GM19023 (cell line): ENCODE measurements around the gene NIBAN1.
"Not testable (repeated sequence)": the region's sequence is repeated elsewhere in the genome, so short reads cannot be mapped to it uniquely, and the experiment has no call there.

ENCODE experiments used
- ATAC-seq: cut with Tn5 transposase; IDR thresholded peaks from one replicate; pipeline ENCODE4 v1.9.1; 2021; ENCODE audit warnings: mild to moderate bottlenecking, moderate library complexity; ENCODE audit not compliant: unreplicated experiment

NIBAN1 gene

DNA sequence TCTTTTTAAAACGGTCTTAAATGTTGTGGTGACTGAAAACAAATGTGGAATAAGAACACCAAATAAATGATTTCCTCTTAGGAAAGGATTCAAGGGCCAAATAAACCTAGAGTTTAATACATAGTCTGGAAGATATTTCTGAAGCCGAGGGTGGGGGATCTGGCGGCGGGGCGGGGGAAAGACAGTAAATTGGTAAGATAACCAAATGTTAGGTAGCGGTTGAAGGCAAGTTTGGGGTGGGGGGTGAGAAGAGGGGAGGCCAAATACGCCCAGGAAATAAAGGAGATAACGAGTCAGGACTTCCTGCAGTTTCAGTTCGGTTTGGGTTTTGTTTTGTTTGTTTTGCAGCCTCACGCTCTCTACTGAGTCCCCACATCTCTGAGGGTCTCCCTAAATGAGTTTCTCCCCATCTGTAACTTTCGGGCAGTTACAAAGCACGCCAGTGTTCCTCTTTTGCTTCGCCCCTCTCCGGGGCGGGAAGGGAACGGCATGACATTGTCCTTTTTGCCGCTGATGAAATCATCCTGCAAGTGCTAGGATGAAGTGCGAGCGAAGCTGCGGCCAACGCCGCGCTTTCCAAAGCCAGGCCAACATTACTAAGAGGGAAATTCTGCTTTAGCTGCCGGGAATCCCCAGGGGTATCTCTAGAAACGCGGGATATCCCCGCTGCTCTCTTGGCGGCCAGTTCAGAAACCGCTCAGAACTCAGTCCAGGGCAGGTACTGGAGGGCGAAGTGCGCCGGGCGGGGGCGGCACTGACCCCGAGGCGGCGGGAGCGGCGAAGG, 844 bp downstream of the NIBAN1 start:
- ATAC-seq: peak; percentile 62

DNA sequence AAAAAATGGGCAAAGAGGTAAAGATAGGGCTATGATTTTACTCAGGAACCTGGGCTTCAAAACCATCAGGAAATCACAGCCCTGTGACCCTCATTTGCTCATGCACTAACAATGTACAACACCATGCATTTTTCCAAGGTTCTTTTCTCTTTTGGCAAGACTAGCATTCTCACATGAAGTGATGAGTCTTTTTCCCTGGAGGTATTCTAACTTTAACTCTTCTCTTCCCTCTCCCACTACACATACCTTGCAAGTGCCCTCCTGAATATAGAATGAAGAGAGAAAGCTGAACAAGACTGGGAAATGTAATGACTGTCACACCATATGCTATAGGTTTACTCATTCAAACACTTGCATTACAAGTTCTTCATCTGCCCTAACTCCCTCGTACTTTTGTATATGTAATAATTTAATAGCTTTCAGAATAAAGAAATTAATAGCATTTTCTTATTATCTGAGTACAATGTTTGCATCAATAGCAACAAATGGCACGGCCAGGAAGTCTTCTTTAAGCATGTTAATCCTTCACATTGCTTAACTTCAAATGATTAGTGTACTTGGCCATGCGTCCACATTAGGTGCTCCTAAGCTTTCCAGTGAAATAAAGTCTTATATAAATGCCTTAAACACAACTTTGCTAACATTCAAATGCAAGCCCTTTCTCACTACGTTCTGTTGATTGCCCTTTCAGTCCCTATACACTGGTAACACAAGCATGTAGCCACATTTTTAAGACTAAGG, 1.8 kb downstream of the NIBAN1 start:
- no peak for ATAC-seq

DNA sequence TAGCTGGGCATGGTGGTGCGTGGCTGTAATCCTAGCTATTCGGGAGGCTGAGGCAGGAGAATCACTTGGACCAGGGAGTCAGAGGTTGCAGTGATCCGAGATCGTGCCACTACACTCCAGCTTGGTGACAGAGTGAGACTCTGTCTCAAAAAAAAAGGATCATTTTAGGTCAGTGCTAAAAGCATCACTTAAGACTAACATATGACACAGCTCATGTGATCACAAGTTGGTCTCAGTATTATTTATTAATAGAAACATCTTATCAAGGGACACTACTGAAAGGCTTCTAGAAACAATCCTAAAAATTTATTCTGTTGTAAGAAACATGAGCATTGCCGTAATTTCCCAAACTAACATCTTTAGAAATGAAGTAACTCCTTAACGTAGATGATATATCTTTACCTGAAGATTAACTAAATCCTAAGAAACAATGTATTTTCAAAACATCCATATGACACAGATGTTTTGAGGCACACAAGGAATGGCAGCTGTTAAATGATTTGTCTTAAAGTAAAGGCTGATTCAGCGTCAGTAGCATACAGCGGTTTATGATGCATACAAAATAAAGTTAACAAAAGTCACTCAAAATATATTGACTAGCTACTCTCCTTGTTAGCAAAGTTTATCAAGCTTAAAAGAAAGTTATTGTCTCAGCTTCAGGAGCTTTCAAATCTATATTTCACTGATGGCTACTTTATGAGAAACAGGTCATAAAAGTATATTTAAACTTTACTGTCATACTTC, 2.6 kb downstream of the NIBAN1 start:
- ATAC-seq: no peak

DNA sequence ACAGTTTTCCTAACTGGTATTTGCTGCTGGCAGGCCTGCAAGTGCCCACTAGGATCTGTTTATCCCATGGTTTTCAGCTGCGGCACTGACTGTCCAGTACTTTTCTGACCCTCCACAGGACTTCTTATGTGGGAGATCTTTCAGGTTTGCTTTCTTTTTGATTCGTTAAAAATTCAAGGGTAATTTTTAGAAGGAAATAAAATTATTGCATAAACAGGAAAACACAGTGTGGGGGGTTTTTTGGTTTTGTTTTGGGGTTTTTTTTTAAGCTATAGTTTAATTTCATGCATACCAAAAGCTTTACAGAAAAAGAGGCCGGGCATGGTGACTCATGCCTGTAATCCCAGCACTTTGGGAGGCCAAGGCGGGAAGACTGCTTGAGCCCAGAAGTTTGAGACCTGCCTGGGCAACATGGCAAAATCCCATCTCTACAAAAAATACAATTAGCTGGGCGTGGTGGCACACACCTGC, 3.6 kb downstream of the NIBAN1 start:
- no peak for ATAC-seq

DNA sequence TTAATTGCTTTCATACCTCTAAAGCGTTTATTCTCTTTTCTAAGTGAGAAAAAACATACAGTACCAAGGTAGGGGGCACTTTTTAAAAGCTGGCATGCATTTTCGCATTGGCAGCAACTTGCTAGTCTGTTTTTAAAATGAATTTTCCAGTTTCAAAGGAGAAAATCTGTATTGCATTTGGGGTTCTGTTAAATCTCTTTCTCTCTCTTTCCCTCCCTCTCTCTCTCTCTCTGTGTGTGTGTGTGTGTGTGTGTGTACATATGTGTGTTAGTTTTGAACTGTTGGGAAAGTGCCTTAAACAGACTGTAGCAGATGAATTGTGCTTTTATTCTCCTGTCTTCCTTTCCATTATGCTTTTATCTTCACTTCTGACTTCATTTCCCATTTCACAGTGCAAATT, 7.3 kb downstream of the NIBAN1 start:
- ATAC-seq: no peak

DNA sequence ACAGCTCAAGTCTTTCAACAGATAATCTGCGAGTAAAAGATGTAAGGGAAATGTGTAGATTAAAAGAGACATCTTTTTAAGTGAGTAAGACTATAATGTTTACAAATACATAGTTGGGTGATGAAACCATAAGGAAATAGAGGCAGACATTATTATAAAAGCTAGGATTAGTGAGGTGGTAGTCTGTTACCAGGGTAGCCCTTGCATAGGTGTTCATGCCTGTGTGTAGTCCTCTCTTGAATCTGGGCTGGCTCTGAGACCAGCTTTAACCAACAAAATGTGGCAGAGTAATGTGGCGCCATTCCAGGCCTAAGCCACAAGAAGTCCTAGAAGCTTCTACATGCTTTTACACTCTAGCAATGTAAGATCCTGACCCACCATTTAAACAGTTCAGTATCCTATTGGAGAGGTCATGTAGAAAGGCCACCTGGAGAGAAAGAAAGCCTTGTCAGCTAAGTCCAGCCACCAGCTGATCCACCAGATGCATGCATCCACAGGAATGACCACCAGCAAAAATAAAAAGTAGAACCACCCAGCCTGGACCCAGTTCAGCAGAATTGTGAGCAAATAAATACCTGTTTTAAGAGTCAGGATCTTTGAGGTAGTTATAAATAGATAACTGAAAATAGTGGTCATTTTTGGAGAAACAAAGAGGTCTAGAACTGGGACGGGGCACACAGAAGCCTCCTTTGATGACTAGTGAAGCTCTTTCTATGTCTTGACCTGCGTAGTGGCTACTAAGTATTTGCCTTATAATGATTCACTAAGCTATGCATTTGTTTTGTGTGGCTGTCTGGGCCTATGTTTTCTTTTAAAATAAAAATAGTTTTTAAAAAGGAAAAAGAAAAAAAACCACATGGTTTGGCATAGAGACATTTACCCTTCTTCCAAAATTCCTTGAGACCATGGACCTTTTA, 8.1 kb downstream of the NIBAN1 start:
- ATAC-seq: no peak

DNA sequence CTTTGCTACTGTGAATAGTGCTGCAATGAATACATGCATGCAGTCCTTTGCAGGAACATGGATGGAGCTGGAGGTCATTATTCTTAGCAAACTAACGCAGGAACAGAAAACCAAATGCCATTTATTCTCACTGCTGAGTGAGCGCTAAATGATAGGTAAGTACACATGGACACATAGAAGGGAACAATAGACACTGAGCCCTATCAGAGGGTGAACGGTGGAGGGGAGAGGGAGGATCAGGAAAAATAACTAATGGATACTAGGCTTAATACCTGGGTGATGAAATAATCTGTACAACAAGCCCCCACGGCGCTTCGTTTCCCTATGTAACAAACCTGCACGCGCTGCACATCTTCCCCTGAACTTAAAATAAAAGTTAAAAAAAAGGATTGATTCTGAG, 8.9 kb downstream of the NIBAN1 start:
- ATAC-seq: no peak

DNA sequence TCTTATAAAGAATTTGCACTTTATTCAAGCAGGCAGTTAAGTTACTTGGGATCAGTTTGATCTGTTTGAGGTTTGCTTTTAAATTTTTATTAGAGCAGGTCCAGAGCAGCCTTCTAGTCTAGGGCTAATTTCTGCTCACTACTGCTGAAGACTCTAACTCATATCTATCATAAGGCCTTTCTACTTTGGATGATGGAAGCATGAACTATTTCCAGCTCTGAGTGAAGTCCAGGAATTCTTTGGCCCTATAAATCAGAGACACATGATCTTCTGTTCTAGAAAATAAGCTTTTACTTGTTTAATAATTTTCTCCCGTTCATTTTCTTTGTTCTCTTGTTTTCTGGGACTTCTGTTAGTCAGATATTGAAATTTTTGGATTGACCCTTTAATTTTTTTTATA, 14.7 kb downstream of the NIBAN1 start:
- ATAC-seq: no peak

DNA sequence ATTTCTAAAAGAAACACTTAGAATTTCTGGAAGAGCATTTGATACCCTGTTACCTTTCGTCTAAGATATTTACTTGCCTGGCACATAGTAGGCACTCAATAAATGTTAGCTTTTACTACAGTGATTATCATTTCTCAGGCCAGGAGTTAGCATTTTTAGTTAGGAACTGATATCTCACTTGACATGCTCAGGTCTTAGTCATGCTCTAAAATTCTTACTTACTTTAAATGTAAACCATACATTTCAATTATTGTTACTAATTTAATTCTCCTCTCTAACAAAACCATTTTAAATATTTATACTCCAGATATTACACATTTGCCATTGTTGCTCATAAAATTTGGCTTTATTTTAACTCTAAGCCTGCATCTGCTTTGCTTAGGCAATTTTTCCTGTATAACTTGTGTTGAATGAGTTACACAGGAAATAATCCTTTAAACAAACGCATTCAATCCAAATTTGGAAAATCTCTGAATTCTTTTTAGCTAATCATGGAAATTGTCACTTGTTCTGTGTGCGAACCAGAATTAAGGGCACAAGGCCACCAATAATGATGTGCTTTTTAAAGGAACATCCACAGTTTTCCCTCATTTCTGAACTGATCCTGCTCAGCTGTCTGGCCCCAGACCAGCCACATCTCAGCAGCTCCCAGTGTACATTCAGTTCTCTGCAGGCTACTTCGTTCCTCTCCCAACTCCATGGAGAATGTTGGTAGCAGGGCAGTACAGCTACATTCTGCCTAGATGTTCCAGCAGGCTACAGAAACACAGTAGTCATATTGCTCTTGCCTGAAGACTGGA, 15.6 kb downstream of the NIBAN1 start:
- no peak for ATAC-seq

DNA sequence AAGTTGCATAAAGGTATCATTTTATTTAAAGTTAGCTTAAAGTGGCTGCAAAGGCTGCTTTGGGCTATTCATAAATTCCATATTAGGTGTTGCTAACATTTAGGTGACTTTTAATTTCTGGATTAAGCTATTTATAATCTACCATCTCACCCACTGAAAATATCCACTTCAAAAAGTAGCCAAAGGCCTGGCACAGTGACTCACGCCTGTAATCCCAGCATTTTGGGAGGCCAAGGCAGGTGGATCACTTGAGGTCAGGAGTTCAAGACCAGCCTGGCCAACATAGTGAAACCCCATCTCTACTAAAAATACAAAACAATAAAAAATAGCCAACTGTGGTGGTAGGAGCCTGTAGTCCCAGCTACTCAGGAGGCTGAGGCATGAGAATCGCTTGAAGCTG, 16.4 kb downstream of the NIBAN1 start:
- not testable (repeated sequence) for ATAC-seq

DNA sequence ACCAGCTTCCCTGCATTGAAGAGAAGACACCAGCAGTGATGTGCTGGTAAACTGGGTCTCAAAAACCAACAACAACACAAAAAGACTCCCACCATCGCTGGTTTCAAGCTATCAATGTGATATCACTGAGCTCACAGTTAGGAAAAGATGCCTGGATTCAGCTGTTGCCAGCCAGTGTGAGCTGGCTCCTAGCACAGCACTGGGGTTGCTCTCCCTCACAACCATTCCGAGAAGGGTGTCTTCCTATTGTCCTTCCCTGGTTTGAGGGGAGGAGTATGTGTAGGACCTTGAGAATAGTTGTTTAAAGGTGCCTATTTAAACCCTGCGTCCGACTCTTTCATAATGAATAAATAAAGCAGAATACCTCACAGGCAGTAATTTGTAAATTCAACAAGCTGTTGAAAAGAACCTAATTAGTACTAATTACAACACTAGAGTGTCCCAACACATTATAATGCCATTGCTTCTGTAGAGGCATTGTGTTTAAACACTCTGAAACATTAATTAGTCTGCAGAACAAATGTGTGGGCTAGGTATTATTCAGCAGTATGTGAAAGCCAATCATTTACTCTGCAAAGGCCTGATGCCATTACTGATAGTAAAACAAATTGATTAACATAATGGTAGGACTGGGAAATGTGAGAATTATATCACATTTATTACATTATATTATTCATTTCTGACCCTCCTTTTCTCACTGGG, 17.2 kb downstream of the NIBAN1 start:
- ATAC-seq: no peak

DNA sequence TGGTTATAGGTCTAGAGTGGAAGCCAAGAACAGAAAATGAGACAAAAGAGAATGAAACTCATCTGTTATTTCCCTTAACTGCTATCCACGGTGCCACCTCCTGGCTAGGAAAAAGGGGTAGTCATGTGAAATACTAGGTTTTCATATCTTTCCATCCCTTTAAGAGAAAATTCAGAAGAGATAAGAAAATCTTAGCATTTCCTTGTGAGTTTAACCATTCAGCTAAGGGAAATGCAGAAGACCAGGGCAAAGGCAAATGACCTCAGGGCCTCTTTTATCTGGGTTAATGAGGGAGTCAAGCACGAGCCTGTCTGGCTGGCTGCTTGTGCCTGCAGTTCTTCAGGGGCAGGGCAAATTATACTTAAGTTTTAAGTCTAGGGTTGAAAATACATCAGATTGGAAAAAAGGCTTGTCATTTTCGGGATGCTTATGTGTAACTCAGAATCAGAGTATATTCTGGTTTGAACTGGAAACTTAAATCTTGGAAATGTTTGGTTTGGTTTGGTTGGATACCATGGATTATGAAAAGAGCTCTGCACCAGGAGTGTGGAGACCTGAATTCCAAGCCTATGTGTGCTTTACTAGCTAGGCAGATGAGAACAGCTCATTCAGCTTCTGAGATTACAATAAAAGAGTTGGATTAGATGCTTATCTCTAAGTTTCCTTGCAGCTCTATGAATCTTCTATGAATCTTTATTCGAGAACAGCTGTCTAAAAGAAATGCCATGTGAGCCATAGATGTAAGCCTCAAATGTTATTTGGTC, 19.9 kb downstream of the NIBAN1 start:
- no peak for ATAC-seq

DNA sequence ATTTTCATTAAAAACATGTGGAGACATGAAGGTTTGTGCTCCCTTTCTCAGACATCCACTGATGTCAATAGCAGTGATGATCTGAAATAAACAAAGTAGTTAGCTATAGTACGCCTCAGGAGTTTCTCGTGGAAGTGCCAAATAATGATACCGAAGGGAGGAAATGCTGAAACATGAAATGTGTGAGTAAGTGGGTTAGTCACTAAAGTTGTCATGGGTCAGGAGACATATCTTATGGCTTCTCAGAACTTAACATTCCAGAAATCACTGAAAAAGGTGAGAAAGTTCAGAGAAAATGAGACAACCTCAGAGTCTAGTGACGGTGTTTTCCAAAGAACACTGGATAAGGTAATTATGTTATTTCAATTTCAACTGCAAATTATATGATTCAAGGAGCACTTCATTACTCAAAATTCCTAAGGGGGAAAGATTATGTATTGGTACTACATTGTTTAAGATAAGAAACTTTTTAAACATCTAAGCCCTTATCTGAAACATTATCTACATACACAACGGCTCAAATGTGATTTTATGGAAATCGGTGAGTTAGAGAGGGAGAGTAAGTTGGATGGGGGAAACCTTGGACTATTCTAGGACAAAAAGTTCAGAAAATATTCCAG, 20.6 kb downstream of the NIBAN1 start:
- no peak for ATAC-seq

DNA sequence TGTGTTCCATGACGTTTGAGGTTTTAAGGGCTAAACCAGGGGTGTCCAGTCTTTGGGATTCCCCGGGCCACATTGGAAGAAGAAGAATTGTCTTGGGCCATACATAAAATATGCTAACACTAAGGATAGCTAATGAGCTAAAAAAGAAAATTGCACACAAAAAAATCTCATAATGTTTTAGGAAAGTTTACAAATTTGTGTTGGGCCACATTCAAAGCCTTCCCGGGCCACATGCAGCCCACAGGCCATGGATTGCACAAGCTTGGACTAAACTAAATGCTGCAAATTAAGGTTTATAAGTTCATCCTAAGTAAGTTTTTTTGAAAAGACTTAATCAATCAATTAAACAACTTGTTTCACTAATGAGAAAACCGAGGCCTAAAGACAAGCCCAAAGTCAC, 21.9 kb downstream of the NIBAN1 start:
- ATAC-seq: no peak

DNA sequence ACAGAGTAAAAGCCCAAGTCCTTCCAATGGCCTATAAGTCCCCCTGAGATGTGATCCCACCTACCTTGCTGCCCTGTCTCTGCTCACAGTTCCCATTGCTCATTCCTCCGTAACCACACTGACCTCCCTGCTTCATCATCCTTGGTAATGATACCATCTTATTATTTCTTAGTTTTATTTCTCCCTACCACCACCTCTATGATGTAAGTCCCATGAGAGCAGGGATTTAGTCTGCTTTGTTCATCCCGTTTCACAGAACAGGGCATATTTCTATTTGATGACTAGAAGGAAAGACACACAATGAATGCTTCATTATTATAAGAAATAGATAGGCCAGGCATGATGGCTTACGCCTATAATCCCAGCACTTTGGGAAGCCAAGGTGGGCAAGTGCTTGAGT, 22.5 kb downstream of the NIBAN1 start:
- no peak for ATAC-seq

DNA sequence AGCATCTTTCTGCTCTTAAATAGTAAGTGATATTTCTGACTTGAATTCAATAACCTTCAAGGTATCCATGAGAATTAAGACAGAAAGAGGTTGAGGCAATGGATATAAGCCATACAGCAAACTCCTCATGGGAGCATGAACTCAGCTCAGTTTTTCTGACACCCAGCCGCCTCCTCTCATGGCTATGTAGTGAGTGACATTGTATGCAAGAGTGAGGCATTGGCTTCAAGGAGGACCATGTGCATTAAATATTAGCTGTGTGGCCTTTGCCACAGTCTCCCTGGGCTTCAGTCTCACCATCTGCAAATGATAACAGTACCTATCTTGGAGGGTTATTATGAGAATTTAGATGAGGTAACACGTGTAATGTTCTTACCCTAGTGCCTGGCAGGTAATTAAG, 23.4 kb downstream of the NIBAN1 start:
- no peak for ATAC-seq

DNA sequence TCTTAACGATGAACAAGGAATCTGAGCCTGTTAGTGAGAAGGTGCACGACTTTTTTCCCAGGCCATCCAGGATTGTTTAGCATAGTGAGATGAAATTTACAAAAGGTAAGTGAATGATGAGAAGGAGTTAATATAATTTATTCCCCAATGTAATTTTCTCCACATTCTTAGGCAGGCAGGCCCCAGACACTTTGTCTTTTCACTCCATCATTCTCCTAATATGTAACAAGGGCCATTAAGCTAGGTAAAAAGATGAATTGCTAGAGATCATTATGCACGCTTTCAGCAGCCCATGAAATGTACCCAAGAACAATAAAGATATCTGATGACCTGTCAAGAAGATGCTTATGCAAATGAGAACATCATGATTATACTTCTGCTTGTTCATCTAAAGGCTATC, 24.1 kb downstream of the NIBAN1 start:
- ATAC-seq: no peak
